GM12872 (cell line): ENCODE measurements around the gene S100A5.

Experiments used
- CTCF ChIP-seq: IDR thresholded peaks from 3 replicates; pipeline ENCODE4 v1.5.1; 2011; ENCODE audit warnings: low read depth, mild to moderate bottlenecking, low read length, moderate library complexity; ENCODE audit not compliant: insufficient read depth

S100A5 gene

GRCh38 chr1:153490272-153491051 is 50.3 kb downstream of the S100A5 start:
- no peak for TF ChIP-seq CTCF

- no peak for TF ChIP-seq CTCF
These were observed 52.0 kb downstream of the S100A5 start for GRCh38 chr1:153488731-153489130.

- TF ChIP-seq CTCF = no peak
These were observed 53.0 kb downstream of the S100A5 start for GRCh38 chr1:153487707-153488106.
